OCI-LY7 (cell line): ENCODE data around the gene TNS3. TPM values are rescaled to one million over a fixed set of nuclear protein-coding genes. Genes with fewer than 3 reads are reported as not detected.

Experiments
- BruUV-seq: library from RNA; stranded (reverse); fragments of 400-500 nt; replicated peaks from 2 replicates; lab custom pipeline; 2021; lab: Mats Ljungman, UMichigan
- CTCF ChIA-PET: fragments of 300-600 bp; sonication (Branson Sonifier 250); formaldehyde crosslinking; loops from one replicate; lab custom pipeline; 2022; ENCODE audit warnings: antibody characterized with exemption; ENCODE audit not compliant: unreplicated experiment; lab: Charles Lee
- POLR2A ChIA-PET: fragments of 300-600 bp; sonication (Branson Sonifier 250); formaldehyde crosslinking; loops from one replicate; lab custom pipeline; 2022; ENCODE audit warnings: antibody characterized with exemption; lab: Charles Lee
- DNase-seq: peaks from one replicate; pipeline ENCODE4 v3.0.0-alpha.2; 2015; ENCODE audit warnings: low spot score
- H2AFZ ChIP-seq: fragments of 200-600 bp; sonication (generic), shearing (Covaris generic); 2 replicates; pipeline ENCODE4 v1.6.1; 2014; ENCODE audit warnings: mild to moderate bottlenecking, antibody characterized with exemption, low read length, moderate library complexity
- H3K27ac ChIP-seq: fragments of 200-600 bp; sonication (generic); 2 replicates; pipeline ENCODE4 v1.5.1; 2014; ENCODE audit warnings: mixed run types, low read depth, mild to moderate bottlenecking, moderate library complexity, low read length, inconsistent platforms; ENCODE audit not compliant: poor library complexity, severe bottlenecking
- H3K36me3 ChIP-seq: fragments of 200-600 bp; sonication (generic); 2 replicates; pipeline ENCODE4 v1.6.1; 2014; ENCODE audit warnings: mild to moderate bottlenecking, antibody characterized with exemption, low read length, moderate library complexity, mixed read lengths; ENCODE audit not compliant: insufficient read depth
- H3K4me1 ChIP-seq: fragments of 200-600 bp; sonication (generic); 2 replicates; pipeline ENCODE4 v1.5.1; 2014; ENCODE audit warnings: mild to moderate bottlenecking, low read length; ENCODE audit not compliant: insufficient read depth, poor library complexity, severe bottlenecking
- H3K4me2 ChIP-seq: fragments of 200-600 bp; sonication (generic); 2 replicates; pipeline ENCODE4 v1.6.1; 2014; ENCODE audit warnings: mild to moderate bottlenecking, low read length
- H3K4me3 ChIP-seq: fragments of 200-600 bp; sonication (generic); 2 replicates; pipeline ENCODE4 v1.5.1; 2014; ENCODE audit warnings: mild to moderate bottlenecking, low read depth, low read length; ENCODE audit not compliant: poor library complexity, severe bottlenecking
- H3K79me2 ChIP-seq: fragments of 200-600 bp; sonication (generic); 2 replicates; pipeline ENCODE4 v1.6.1; 2016; ENCODE audit warnings: low read depth, mild to moderate bottlenecking, low read length, moderate library complexity, mixed read lengths; ENCODE audit not compliant: insufficient read depth
- H3K9me2 ChIP-seq: fragments of 200-600 bp; sonication (generic); 2 replicates; pipeline ENCODE4 v1.6.1; 2016; ENCODE audit warnings: mild to moderate bottlenecking, low read length, mixed read lengths; ENCODE audit not compliant: insufficient read depth
- H3K9me3 ChIP-seq: fragments of 200-600 bp; sonication (generic); 2 replicates; pipeline ENCODE4 v1.6.1; 2014; ENCODE audit warnings: mild to moderate bottlenecking, mixed run types, low read length, mixed read lengths
- H4K20me1 ChIP-seq: fragments of 200-600 bp; sonication (generic); 2 replicates; pipeline ENCODE4 v1.6.1; 2014; ENCODE audit warnings: mild to moderate bottlenecking, antibody characterized with exemption, low read length, moderate library complexity, mixed read lengths; ENCODE audit not compliant: insufficient read depth
- CTCF ChIP-seq: fragments of 200-600 bp; sonication (generic); conservative IDR thresholded peaks from 2 replicates; pipeline ENCODE4 v1.5.1; 2014; ENCODE audit warnings: mild to moderate bottlenecking, antibody characterized with exemption, low read length, moderate library complexity, mixed read lengths
- EZH2phosphoT487 ChIP-seq: fragments of 200-600 bp; sonication (generic); IDR thresholded peaks from 2 replicates; pipeline ENCODE4 v1.6.1; 2018; ENCODE audit warnings: low read depth, borderline replicate concordance, mild to moderate bottlenecking, mixed run types, antibody characterized with exemption, low read length, moderate library complexity, mixed read lengths
- intact Hi-C: fragments of 100-400 bp; cut with micrococcal nuclease; formaldehyde crosslinking; loops from one replicate; pipeline ENCODE4 v1.10.0; 2022; ENCODE audit not compliant: unreplicated experiment
- total RNA-seq, 2 experiments: library from RNA; depleted of rRNA in 1 of 2; stranded (reverse); fragments of >200 nt in 1 of 2; shearing (Covaris generic) in 1 of 2; gene quantifications; 2 replicates each; pipeline ENCODE4 v1.2.3, GENCODE V29; 2014 to 2022

The TNS3 gene
- total RNA-seq, 2 experiments from 2014 or later = 9.5 to 42.1 TPM

GRCh38 chr7:47284691-47285635, 296.9 kb downstream of the TNS3 start:
- no peak for TF ChIP-seq EZH2phosphoT487
- TF ChIP-seq CTCF = no peak
- Histone ChIP-seq H3K79me2 (no peaks in the 10 kb centered on the region), H3K9me3 (no peaks in the 10 kb centered on the region), H3K27ac (no peak overlapping the region), H3K9me2 (no peaks in the 10 kb centered on the region), H3K4me3 (no peak overlapping the region), H4K20me1 (no peaks in the 10 kb centered on the region), H3K36me3 (peaks cover 19% of the 10 kb centered on the region), H2AFZ (no peak overlapping the region), H3K4me2 (no peak overlapping the region), H3K4me1 (peaks cover 4% of the 10 kb centered on the region)
- ChIA-PET POLR2A (no interaction called here), CTCF (interaction anchor here (0.9 kb wide), 1 partner anchor 14 kb away, joined by 3 read pairs; no protein-coding TSS in a partner anchor)
- intact Hi-C loops = no loop called here
- no peak for DNase-seq
- no TSS peak for BruUV-seq

GRCh38 chr7:47283497-47284131, 298.3 kb downstream of the TNS3 start:
- H2AFZ ChIP-seq = no peak overlapping the region
- BruUV-seq = no TSS peak
- intact Hi-C loops = no loop called here
- ChIA-PET CTCF (interaction anchor here (0.9 kb wide), 1 partner anchor 15 kb away, joined by 3 read pairs; no protein-coding TSS in a partner anchor), POLR2A (no interaction called here)
- no peaks in the 10 kb centered on the region for H3K79me2 ChIP-seq
- H3K36me3 ChIP-seq = peaks cover 19% of the 10 kb centered on the region
- TF ChIP-seq CTCF (no peak), EZH2phosphoT487 (no peak)
- no peak overlapping the region for H3K4me3 ChIP-seq
- H3K27ac ChIP-seq = no peak overlapping the region
- H4K20me1 ChIP-seq = no peaks in the 10 kb centered on the region
- H3K4me1 ChIP-seq = peaks cover 7% of the 10 kb centered on the region
- DNase-seq = no peak
- no peaks in the 10 kb centered on the region for H3K9me3 ChIP-seq
- no peak overlapping the region for H3K4me2 ChIP-seq
- H3K9me2 ChIP-seq = no peaks in the 10 kb centered on the region
